Measurements from ENCODE around the gene ZGRF1. TPM values are rescaled to one million over a fixed set of nuclear protein-coding genes. Genes with fewer than 3 reads are reported as not detected.
A peak's percentile ranks its signal among the peaks of the same experiment; 100 is the strongest.
"Not testable (repeated sequence)": the region's sequence is repeated elsewhere in the genome, so short reads cannot be mapped to it uniquely, and the experiment has no call there.

The ZGRF1 gene, protein sequence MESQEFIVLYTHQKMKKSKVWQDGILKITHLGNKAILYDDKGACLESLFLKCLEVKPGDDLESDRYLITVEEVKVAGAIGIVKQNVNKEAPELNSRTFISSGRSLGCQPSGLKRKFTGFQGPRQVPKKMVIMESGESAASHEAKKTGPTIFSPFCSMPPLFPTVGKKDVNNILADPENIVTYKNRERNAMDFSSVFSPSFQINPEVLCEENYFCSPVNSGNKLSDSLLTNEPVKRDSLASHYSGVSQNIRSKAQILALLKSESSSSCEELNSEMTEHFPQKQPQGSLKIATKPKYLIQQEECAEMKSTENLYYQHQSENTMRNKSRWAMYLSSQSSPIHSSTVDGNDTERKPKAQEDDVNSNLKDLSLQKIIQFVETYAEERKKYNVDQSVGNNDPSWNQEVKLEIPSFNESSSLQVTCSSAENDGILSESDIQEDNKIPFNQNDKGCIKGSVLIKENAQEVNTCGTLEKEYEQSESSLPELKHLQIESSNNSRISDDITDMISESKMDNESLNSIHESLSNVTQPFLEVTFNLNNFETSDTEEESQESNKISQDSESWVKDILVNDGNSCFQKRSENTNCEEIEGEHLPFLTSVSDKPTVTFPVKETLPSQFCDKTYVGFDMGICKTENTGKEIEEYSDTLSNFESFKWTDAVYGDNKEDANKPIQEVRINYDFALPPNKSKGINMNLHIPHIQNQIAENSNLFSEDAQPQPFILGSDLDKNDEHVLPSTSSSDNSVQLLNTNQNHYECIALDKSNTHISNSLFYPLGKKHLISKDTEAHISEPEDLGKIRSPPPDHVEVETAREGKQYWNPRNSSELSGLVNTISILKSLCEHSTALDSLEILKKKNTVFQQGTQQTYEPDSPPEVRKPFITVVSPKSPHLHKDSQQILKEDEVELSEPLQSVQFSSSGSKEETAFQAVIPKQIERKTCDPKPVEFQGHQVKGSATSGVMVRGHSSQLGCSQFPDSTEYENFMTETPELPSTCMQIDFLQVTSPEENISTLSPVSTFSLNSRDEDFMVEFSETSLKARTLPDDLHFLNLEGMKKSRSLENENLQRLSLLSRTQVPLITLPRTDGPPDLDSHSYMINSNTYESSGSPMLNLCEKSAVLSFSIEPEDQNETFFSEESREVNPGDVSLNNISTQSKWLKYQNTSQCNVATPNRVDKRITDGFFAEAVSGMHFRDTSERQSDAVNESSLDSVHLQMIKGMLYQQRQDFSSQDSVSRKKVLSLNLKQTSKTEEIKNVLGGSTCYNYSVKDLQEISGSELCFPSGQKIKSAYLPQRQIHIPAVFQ (N-terminal part only)
- 1 to 10 TPM; 3.8 to 5.2 TPM for total RNA-seq
- long read RNA-seq, donor 1: 0 reads
- long read RNA-seq, donor 2: 0 reads

DNA sequence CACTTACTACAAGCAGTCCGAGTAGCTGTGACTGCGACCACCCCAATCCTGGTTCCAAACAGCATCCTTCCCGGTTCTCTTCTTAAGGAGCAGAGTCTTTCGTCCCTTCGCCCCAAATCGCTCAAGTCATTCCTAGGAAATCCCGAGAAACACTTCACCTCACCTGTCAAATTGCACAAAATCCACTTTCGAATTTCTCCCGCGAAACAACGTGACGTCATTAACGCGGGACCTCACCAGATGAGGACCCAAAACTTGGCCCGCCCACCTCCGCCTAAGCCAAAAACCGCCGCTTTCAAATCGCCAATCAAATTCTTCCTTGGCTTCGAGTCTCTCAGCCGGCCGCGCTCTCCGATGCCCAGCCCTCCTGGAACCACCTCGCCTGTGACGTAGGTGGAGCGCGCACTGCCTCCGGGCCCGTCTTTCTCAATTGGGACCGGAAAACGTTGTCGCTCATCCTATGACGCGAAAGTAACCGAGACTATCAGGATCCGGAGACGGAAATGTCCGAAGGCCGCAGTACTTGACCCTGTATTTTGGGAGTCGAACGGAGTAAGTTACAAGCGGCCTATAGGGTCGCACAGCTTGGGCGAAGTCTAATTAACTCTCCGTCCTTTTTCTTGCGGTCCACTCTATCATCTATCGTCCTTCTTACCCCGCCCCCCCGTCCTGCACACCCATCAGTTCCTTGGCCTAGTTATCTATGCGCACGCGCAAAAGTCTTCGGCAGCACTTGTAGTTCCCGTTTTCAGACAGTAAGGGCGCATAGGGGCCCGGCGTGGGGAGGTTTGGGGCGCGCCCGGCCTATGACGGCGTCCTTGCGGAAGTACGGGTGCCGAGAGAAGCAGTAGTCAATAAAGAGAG, at the start of gene ZGRF1, which contains the start of gene LARP7:
TSS of gene ZGRF1 (minus strand) at position 222 of the 864 bp plus-strand sequence. CDS start 3,733 bp downstream, outside the sequence.
TSS of gene LARP7 (plus strand) at position 456 of the 864 bp plus-strand sequence. CDS start 7,527 bp downstream, outside the sequence.
- intact Hi-C loops (cut with DNase I): loop anchor here (10.0 kb wide), 2 partner anchors 128 to 298 kb away; no protein-coding TSS in a partner anchor
- DNase-seq (ENCODE audit: low spot score): peak; percentile 100

DNA sequence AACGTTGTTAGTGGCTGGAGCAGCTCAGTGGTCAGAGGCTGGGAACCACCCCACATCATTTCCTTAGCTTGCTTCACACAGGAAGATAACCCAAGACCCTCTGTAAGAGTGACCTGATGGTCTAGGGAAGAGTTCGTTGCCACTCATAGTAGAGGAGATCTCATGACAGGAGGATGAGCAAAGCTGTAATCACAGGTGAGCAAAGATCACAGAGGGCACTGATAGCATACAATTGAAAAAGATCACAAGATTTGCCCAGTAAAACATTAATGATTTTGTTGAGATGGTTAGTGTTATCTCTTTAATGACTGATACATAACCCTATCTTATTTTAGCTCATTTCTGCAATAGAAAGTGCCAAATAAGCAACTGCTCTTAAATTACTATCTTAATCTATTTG, 44.3 kb upstream of the ZGRF1 start:
- intact Hi-C loops (cut with DNase I): loop anchor here in 1 of 2 donors (5.0 kb wide), 1 partner anchor 1659 kb away; no protein-coding TSS in a partner anchor
- DNase-seq (ENCODE audit: low spot score): no peak

DNA sequence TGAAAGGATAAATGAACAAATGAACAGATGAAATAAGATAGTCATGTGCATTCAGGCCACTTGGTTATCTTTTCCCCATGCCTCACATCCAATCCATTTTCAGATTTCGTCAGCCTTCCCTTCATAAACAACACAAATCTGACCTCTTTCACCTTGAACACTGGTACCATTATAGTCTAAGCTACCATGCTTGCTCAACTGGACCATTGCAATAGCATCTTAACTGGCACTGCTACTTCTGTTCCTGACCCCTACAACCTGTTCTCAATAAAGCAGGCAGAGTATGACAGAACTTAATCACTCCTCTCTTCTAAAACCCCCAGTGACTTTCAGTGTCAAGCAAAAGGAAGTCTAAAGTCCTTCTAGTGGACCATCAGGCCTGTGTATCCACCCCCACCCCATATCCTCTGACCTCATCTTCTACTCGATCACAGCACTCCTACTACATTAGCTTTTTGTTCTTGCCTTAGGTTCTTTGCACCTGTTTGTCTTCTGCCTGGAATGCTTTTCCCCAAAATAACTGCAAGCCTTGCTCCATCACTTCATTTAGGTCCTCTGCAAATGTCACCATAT, 40.9 kb upstream of the ZGRF1 start:
- DNase-seq (ENCODE audit: low spot score): no peak
- intact Hi-C loops (cut with DNase I): no loop called here

DNA sequence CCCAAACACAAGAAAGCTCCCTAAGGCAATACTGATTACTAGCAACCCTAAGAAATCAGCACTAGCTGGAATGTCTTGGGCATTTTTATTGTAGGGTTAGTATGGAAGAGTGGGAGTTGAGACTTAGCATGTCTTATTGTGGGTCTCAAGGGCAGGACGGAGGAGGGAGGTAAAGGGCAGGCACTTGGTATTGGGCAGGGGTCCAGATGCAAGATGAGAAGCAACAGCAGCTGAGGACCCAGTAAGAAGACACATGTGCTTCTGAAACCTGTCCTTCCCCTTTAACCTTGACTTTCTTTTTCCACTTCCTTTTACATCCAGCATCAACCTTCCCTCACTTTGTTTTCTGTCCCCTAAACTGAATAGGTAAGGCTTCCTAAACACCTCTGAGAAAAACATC, 37.7 kb upstream of the ZGRF1 start:
- no peak for DNase-seq (ENCODE audit: low spot score)
- intact Hi-C loops (cut with DNase I): no loop called here

DNA sequence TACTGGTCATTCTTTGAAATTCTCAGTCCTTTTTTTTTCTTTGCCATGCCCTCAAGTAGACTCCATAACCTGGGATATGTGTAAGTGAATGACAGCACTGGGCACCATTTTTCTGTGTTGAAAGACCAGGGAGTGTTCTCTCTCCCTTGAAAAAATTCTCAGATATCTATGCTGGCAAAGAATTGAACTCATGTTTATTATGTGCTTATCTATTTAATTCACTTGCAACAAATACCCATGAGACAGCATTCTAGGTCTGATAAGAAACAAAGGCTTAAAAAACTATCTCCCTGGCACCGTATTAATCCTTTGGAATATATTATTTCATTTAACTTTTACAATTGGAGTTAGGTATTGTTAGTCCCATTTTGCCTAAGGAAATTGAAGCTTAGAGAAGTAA, 37.0 kb upstream of the ZGRF1 start:
- intact Hi-C loops (cut with DNase I): no loop called here
- DNase-seq (ENCODE audit: low spot score): no peak

DNA sequence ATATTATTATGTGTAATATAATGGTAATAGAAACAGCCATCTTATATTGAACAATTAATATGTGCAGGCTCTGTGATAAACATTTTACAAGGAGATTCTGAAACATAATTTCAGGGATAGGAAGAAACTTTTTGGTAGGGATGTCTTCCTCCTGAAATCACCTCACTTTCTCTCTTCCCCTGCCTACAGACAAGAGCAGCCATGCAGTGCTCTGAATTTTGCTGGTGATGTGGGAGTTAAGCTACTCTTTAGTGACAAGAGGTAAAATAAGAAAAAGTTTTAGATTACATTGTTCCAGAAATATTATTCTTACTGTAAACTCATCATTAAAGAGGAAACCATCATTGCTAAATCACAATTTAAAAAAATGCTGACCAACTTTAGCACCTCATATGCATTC, 36.4 kb upstream of the ZGRF1 start:
- DNase-seq (ENCODE audit: low spot score): no peak
- intact Hi-C loops (cut with DNase I): no loop called here

DNA sequence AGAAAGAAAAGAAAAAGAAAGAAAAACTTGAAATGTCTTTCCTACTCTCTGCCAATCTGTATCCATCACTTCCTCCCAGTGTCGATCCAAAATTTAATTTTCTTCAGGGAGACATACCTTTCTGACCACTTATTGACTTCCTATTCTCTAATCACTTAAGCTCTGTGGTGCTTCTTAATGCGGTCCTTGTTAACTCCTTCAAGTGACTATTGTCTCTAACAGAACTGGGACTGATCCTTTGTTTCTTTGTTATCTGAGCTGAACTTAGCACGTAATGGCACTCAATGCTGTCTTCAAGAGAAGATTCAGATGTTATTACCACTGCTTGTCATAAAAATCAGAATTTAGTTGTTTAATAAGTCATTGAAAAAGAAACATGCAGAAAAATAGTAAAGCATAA, 31.4 kb upstream of the ZGRF1 start:
- intact Hi-C loops (cut with DNase I): no loop called here
- no peak for DNase-seq (ENCODE audit: low spot score)

DNA sequence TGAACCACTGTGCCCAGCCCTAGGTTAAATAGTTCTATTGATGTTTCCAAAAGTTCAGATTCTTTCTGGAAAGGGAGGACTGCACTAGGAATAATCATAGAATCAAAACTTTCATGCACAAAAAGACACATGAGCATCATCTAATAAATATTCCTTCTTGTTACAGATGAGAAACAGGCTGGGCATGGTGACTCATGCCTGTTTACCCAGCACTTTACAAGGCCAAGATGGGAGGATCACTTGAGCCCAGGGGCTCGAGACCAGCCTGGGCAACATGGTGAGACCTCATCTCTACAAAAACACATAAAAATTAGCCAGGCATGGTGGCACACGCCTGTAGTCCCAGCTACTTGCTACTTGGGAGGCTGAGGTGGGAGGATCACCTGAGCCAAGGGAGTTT, 27.9 kb upstream of the ZGRF1 start:
- intact Hi-C loops (cut with DNase I): no loop called here

DNA sequence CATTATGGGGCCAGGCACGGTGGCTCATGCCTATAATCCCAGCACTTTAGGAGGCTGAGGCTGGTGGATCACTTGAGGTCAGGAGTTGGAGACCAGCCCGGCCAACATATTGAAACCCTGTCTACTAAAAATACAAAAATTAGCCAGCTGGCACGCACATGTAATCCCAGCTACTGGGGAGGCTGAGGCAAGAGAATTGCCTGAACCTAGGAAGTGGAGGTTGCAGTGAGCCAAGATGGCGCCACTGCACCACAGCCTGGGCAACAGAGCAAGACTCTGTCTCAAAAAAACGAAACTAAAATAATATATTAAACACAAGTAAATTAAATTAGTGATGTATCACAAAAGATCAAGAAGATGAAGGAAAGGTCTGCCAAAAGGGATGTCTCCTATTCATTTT, 19.4 kb upstream of the ZGRF1 start:
- intact Hi-C loops (cut with DNase I); DNase-seq (ENCODE audit: low spot score): not testable (repeated sequence)

More for the DNA sequence above, 27.9 kb upstream of the ZGRF1 start:
- no peak for DNase-seq (ENCODE audit: low spot score)

DNA sequence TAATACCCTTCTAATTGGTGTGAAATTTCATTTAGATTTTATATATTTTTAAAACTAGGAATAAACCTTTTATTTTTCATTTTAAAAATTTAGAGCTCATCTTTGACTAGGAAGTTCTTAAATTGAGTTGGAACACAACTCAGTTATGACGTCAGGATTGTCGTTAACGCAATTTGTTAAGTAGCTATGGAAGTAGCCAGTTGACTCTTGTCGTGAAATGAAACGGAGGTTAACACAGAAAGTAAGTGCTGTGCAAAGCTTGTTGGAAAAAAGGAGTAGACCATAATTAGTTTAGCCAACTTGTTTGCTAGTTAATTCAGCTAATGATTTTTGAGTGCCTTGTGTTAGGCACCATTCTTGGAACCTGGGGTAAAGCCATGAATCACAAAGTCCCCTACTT, 18.6 kb upstream of the ZGRF1 start:
- intact Hi-C loops (cut with DNase I): no loop called here

DNA sequence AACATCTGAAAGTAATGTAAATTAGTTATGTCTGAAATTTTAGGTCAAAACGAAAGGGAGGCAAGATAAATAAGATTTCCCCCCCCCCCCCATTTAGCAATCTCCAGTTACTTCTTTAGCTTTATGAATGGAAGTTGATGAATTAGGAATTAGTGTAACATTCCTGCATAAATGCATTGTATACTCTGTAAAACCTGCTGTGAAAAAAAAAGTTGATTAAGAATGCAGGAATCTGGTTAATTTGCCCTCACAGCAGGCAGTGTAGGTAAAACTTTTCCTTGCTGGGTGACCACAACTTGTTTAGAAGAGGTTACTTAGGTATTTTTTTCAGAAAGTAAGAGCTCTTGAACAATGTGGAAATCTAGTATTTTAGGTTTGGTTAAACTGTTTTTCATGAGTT, 15.5 kb upstream of the ZGRF1 start:
- DNase-seq (ENCODE audit: low spot score): no peak
- intact Hi-C loops (cut with DNase I): no loop called here

More for the DNA sequence above, 18.6 kb upstream of the ZGRF1 start:
- DNase-seq (ENCODE audit: low spot score): no peak

DNA sequence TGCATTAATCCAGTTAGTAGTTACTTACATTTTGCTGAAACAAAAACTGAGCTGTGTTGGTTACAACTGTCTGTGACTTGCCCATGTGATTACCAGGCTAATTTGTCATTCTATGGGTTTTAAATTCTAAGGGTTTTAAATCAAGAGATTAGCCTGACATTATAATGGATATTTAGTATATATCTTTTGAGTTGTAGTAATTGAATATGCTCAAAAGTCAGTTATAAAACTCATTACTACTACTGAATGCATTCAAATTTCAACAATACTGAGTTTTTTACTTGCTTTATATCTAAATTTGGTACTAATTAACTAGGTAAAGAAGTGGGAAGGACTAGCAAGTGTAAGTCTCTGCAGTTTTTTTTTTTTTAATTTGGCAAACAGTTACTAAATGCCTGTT, 14.9 kb upstream of the ZGRF1 start:
- no peak for DNase-seq (ENCODE audit: low spot score)

DNA sequence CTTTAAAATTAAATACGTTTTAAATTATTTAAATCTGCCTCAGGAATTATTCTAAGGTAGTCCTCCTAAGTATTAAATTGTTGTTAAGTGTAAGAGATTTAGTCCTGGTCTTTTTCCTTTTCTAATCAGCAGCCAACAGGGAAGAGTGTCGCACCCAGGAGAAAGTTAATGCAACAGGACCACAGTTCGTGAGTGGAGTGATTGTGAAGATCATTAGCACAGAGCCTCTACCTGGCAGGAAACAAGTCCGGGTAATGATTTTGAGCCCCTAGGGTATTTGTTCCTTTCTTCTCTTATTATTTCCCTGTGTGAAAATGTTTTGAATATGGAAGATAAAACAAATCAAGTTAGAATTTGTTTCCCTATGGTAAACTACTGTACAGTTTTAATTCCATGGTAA, 13.6 kb upstream of the ZGRF1 start:
- no peak for DNase-seq (ENCODE audit: low spot score)
- intact Hi-C loops (cut with DNase I): no loop called here

More for the DNA sequence above, 14.9 kb upstream of the ZGRF1 start:
- intact Hi-C loops (cut with DNase I): no loop called here

DNA sequence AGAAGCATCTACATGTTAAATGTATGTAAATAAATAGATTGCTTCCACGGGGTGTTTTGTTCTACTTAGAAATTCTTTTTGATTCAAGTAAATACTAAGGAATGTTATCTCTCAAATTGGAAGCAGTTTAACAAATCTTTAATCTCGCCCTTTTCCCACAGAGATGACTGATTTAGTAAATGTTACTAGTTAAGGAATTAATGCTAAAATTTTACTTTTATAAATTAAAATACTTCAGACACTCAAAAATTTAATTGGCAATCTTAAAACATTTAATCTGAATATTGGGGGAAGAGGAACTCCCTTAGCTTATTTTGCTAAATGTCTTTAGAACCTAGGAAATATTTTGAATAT, 12.3 kb upstream of the ZGRF1 start:
- intact Hi-C loops (cut with DNase I): no loop called here
- no peak for DNase-seq (ENCODE audit: low spot score)

DNA sequence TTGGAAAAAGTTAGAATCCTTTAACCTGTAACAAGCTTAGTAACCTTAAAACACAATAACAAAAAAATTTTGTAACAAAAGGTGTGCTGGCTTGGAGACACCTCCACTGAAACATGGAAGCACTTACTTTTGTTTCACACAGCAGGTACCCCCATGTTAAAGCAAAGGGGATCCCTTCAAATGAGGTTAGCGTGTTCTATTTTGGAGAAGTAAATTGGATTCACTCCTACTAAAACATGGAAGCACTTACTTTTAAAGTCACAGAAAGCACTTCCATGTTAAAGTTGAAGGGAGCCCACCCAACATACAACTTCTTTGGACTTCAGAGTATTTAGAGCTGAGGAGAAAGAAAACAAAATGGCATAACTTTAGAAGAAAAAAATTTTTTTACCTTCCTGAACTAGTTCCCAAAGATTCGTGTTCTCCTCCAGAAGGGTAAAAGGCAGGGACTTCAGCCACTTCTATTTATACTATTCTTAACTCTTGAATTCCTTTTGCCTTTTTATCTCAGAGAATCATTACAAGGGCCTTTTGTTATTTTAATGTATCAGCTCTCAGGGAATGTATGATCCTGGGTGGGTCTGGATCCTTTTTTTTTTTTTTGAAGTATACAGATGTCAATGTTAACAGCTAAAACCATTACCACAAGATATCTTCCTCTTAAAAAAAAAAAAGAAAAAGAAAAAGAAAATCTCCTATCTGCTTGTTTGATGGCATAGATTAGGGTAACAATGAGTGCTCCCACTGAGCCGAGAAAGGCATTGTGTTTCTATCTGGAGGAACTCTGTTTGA, 11.8 kb upstream of the ZGRF1 start:
- no peak for DNase-seq (ENCODE audit: low spot score)
- intact Hi-C loops (cut with DNase I): no loop called here

DNA sequence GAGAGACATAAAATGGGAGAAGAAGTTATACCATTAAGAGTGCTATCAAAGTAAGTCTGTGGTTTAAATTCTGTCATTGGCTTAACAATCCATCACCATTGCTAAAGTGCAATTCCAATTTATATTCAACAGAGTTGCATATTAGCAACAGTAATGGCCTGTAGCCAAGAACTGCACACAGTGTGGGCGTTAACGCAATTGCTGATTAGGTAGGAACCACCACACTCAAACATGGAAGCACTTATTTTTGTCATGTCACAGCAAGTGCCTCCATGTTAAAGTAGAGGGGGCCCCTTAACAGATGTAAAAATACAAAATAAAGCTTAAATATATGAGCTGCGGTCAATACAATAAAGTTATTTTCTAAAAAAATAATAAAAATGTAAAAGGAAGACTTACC, 11.1 kb upstream of the ZGRF1 start:
- intact Hi-C loops (cut with DNase I): no loop called here
- no peak for DNase-seq (ENCODE audit: low spot score)
